ENCODE data around the gene HBA1.
"Not testable (repeated sequence)": the region's sequence is repeated elsewhere in the genome, so short reads cannot be mapped to it uniquely, and the experiment has no call there.

The HBA1 gene

DNA sequence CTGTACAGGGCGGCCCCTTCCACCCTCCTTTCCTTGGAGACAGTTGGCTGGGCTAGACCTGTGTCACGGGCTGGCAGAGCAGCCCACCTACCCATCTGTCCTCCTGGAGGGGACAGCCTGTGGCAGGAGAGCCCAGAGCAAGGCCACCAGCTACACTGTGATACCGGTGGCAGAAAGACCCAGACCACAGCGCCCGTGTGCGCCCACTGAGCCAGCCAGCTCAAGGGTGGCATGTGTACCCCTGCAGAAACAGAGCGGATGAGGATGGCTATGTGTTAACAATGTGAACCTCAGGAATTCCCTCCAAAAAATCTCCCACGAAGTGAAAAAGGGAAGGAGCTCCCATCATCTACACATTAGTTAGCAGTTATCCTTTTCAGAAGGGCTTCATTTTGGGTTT, 10.8 kb downstream of the HBA1 start:
- in situ Hi-C loops (cut with HindIII; ENCODE audit: low pct_ligation_motif_present, low pct_unique_long_range_greater_than_20kb, low sequenced_read_pairs) = no loop called here
- DNase-seq = no peak

- in situ Hi-C loops (cut with HindIII; ENCODE audit: low pct_ligation_motif_present, low pct_unique_long_range_greater_than_20kb, low sequenced_read_pairs) = no loop called here
- no peak for DNase-seq
Measured at GRCh38 chr16:188674-189073, 12.2 kb downstream of the HBA1 start.

- DNase-seq = no peak
- in situ Hi-C loops (cut with HindIII; ENCODE audit: low pct_ligation_motif_present, low pct_unique_long_range_greater_than_20kb, low sequenced_read_pairs) = no loop called here
Measured at GRCh38 chr16:189604-190186, 13.2 kb downstream of the HBA1 start.

- no peak for DNase-seq
- in situ Hi-C loops (cut with HindIII; ENCODE audit: low pct_ligation_motif_present, low pct_unique_long_range_greater_than_20kb, low sequenced_read_pairs) = no loop called here
Measured at GRCh38 chr16:191831-192230, 15.4 kb downstream of the HBA1 start.

GRCh38 chr16:192686-193085, 16.2 kb downstream of the HBA1 start:
- in situ Hi-C loops (cut with HindIII; ENCODE audit: low pct_ligation_motif_present, low pct_unique_long_range_greater_than_20kb, low sequenced_read_pairs) = no loop called here
- no peak for DNase-seq

GRCh38 chr16:193441-193840, 17.0 kb downstream of the HBA1 start:
- in situ Hi-C loops (cut with HindIII; ENCODE audit: low pct_ligation_motif_present, low pct_unique_long_range_greater_than_20kb, low sequenced_read_pairs) = no loop called here
- no peak for DNase-seq

DNA sequence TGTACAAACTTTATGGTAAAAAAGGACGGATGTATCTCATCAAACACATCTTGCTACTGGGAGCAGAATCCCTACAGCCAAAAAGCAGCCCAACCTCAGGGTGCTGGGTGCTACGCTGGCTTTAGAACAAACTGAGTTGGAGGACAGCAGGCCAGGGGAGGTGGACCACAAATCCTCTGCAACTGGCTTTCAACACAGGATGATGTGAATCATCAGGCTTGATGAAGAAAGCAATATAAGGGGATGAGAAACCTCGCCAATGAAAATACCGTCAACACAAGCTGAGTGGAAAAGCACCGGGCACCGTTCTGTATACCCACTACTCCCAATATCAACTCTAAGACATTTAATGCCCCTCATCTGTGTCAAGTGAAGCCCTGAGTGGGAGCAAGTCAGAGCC, 18.0 kb downstream of the HBA1 start:
- DNase-seq = no peak
- in situ Hi-C loops (cut with HindIII; ENCODE audit: low pct_ligation_motif_present, low pct_unique_long_range_greater_than_20kb, low sequenced_read_pairs) = no loop called here

DNA sequence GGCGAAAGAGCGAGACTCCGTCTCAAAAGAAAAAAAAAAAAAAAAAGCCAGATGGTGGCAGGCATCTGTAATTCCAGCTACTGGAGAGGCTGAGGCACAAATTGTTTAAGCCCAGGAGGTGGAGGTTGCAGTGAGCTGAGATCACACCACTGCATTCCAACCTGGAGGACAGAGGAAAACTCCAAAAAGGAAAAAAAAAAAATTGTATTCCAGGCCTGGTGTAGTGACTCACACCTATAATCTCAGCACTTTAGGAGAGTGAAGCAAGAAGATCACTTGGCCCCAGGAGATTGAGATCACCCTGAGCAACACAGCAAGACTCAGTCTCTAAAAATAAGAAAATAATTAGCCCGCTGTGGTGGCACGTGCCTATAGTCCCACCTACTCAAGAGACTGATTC, 23.9 kb downstream of the HBA1 start:
- DNase-seq = peak; percentile 48
- in situ Hi-C loops (cut with HindIII; ENCODE audit: low pct_ligation_motif_present, low pct_unique_long_range_greater_than_20kb, low sequenced_read_pairs) = no loop called here

DNA sequence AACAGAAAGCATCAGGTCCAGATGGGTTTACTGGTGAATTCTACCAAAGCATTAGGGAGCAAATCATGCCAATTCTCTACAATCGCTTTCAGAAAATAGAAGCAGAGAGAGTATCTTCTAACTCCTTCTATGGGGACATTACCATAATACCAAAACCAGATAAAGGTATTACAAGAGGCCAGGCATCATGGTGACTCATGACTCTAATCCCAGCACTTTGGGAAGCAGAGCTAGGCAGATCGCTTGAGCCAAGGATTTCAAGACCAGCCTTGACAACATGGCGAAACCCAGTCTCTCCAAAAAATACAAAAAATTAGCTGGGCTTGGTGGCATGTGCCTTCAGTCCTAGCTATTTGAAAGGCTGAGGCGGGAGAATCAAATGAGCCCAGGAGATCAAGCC, 26.8 kb downstream of the HBA1 start:
- no peak for DNase-seq
- in situ Hi-C loops (cut with HindIII; ENCODE audit: low pct_ligation_motif_present, low pct_unique_long_range_greater_than_20kb, low sequenced_read_pairs) = no loop called here

DNA sequence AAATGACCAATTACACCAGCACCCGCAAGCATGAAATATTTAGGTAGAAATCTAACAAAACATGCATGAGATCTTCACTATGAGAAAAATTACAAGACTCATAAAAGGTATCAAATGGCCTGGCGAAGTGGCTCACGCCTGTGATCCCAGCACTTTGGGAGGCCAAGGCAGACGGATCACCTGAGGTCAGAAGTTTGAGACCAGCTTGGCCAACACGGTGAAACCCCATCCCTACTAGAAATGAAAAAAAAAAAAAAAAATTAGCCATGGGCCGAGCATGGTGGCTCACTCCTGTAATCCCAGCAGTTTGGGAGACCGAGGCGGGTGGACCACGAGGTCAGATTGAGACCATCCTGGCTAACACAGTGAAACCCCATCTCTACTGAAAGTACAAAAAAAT, 27.6 kb downstream of the HBA1 start:
- DNase-seq; in situ Hi-C loops (cut with HindIII; ENCODE audit: low pct_ligation_motif_present, low pct_unique_long_range_greater_than_20kb, low sequenced_read_pairs): not testable (repeated sequence)

GRCh38 chr16:209359-209758, 32.9 kb downstream of the HBA1 start:
- DNase-seq; in situ Hi-C loops (cut with HindIII; ENCODE audit: low pct_ligation_motif_present, low pct_unique_long_range_greater_than_20kb, low sequenced_read_pairs): not testable (repeated sequence)

- in situ Hi-C loops (cut with HindIII; ENCODE audit: low pct_ligation_motif_present, low pct_unique_long_range_greater_than_20kb, low sequenced_read_pairs); DNase-seq: not testable (repeated sequence)
Measured at GRCh38 chr16:211631-212180, 35.2 kb downstream of the HBA1 start.

GRCh38 chr16:212999-213398, 36.5 kb downstream of the HBA1 start:
- DNase-seq = no peak
- in situ Hi-C loops (cut with HindIII; ENCODE audit: low pct_ligation_motif_present, low pct_unique_long_range_greater_than_20kb, low sequenced_read_pairs) = no loop called here

DNA sequence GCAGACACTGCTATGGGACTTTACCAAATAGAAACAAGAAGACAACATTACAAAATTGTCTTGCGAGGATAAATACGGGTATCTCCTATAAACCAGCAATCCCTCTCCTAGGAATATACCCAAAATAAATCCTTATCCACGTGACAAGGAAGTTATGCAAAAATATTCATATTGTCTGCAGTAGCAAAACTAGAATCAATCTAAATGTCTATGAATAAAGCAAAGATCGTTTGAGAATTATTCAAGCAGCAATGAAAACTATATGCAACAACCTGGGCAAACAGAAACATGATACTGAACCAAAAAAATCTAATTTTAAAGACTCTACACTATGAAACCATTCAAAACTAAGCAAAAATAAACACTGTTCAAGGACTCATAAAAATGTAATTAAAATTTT, 43.5 kb downstream of the HBA1 start:
- in situ Hi-C loops (cut with HindIII; ENCODE audit: low pct_ligation_motif_present, low pct_unique_long_range_greater_than_20kb, low sequenced_read_pairs) = no loop called here
- DNase-seq = no peak

Data from ACHN (cell line).